Measurements from ENCODE around the gene NTN1.
"Not testable (repeated sequence)": the region's sequence is repeated elsewhere in the genome, so short reads cannot be mapped to it uniquely, and the experiment has no call there.

Gene NTN1

DNA sequence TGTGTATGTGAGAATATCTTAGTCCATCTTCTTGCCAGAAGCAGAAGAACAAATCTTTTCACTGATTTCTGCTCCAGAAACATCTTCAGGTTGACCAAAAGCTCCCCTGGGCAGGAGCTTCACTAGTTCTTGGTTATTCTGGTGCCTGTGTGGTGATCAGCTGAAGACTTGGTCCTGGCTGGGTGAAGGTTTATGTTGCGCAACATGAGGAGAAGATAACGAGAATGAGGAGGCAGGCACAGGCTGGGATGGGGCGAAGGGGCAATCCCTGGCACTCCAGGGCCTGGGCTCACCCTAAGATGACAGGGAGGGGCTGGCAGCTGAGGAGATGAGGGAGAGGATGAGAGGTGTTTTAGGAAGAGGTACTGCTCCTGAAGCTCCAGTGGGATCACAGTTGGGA lies 232.0 kb downstream of the NTN1 start:
- Histone ChIP-seq H3K4me1 (no peaks in the 10 kb centered on the region), H3K27me3 (no peaks in the 10 kb centered on the region), H3K36me3 (no peaks in the 10 kb centered on the region), H3K4me3 (ENCODE audit: low read depth, low read length) (no peak overlapping the region), H3K9me3 (no peaks in the 10 kb centered on the region)
- DNase-seq, result no peak
- TF ChIP-seq, protein P1, sequence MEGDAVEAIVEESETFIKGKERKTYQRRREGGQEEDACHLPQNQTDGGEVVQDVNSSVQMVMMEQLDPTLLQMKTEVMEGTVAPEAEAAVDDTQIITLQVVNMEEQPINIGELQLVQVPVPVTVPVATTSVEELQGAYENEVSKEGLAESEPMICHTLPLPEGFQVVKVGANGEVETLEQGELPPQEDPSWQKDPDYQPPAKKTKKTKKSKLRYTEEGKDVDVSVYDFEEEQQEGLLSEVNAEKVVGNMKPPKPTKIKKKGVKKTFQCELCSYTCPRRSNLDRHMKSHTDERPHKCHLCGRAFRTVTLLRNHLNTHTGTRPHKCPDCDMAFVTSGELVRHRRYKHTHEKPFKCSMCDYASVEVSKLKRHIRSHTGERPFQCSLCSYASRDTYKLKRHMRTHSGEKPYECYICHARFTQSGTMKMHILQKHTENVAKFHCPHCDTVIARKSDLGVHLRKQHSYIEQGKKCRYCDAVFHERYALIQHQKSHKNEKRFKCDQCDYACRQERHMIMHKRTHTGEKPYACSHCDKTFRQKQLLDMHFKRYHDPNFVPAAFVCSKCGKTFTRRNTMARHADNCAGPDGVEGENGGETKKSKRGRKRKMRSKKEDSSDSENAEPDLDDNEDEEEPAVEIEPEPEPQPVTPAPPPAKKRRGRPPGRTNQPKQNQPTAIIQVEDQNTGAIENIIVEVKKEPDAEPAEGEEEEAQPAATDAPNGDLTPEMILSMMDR (IDR thresholded peaks at IDR 0.05; ENCODE audit: low read depth, low read length), result no peak

DNA sequence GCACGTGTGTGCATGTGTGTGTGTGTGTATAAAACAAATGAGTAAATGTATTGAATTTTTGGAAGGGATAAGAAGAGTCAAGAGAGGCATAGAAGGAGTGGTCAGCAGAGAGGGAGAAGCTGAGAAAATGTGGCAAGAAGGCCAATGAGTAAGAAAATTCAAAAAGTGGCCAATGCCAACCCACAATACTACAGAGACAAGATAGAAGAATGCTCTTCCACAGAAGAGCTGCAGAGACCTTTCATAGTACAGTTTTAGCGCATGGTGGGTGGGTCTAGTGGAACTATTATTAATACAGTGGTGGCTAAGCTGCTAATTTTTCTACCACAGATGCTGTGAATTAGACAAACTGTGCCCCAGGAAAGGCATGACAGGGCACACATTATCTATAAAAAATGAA lies 233.5 kb downstream of the NTN1 start:
- no peak for DNase-seq
- H3K27me3 ChIP-seq, result no peaks in the 10 kb centered on the region
- H3K36me3 ChIP-seq, result no peaks in the 10 kb centered on the region
- no peaks in the 10 kb centered on the region for H3K4me1 ChIP-seq
- TF ChIP-seq, protein P1 (IDR thresholded peaks at IDR 0.05; ENCODE audit: low read depth, low read length), result no peak
- H3K4me3 ChIP-seq (ENCODE audit: low read depth, low read length), result no peak overlapping the region
- no peaks in the 10 kb centered on the region for H3K9me3 ChIP-seq

DNA sequence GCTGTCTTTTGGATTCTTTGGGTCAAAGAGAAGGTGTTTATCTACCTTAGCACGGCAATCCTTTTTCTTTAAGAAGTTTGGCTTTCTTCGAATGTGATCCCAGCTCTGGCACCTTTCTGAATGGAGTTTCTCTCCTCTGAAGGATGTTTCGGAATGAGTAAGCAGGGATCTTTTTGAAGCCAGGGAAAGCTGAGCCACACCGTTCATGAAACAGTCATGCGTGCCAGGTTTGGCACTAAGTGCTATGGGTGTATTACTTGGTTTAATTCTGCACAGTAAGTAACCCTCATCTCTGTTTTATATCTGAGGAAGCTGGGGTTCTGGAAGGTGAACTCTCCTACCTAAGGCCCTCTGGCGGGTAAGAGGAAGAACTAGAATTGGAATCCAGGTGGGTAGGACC lies 234.5 kb downstream of the NTN1 start:
- Histone ChIP-seq H3K4me1 (no peaks in the 10 kb centered on the region), H3K4me3 (ENCODE audit: low read depth, low read length) (no peak overlapping the region), H3K9me3 (no peaks in the 10 kb centered on the region), H3K36me3 (no peaks in the 10 kb centered on the region), H3K27me3 (no peaks in the 10 kb centered on the region)
- DNase-seq, result no peak
- TF ChIP-seq, protein P1 (IDR thresholded peaks at IDR 0.05; ENCODE audit: low read depth, low read length), result no peak

DNA sequence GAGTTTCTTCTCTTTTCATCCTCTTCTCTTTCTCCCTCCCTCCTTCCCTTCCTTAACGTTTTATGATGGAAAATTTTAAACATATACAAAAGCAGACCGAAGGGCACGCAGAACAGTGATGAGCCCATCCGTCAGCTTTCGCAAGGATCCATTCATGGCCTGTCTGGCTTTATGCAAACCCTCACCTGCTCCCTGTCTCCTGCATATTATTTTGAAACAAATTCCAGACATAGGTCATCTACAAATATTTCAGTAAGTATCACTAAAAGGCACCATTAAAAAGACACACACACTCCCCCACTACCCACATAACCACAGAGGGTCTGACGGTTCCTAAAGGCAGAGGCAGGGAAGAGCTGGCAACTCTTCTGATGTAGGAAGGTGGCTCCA lies 235.0 kb downstream of the NTN1 start:
- no peaks in the 10 kb centered on the region for H3K27me3 ChIP-seq
- H3K36me3 ChIP-seq, result no peaks in the 10 kb centered on the region
- DNase-seq, result no peak
- TF ChIP-seq, protein P1 (IDR thresholded peaks at IDR 0.05; ENCODE audit: low read depth, low read length), result no peak
- H3K4me3 ChIP-seq (ENCODE audit: low read depth, low read length), result no peak overlapping the region
- H3K9me3 ChIP-seq, result no peaks in the 10 kb centered on the region
- H3K4me1 ChIP-seq, result no peaks in the 10 kb centered on the region

DNA sequence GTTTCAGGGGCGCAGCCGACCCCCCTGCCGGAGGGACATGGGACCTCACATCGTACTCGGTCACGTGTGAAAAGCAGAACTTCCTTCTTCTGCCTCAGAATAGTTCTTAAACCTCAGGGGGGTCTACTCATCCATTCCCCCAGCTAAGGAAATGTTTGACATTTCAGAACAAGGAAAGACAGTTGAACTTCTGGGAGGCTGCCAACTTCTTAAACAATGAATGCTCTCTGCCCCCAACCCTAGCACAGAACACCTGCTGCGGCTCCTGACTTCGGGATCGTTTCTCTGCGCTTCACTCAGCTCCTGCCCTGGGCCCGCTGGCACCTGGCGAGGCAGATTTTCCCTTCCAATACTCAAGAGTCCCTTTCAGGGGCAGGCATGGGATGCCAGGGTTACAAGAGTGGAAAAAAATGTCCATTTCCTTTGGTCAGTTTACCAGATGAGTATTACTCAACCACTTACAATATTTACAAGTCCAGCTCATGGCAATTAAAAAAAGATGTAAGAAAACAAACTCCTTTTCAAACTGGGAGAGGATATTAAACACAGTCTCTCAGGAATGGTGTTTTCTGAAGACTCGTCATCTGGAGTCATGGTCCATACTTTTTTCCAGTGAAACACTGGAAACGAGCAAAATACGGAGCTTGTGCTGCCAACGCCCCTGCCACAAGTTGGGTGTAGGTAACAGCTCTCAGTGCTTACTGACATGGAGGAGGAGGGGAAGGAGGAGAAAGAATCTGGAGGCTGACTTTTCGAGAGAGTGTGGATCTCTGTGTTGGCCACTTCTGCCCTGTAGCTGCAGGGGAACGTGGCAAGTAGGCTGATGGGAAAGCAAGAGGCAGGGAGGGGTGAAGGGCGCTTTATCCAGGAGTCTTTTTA lies 235.7 kb downstream of the NTN1 start:
- TF ChIP-seq, protein P1 (IDR thresholded peaks at IDR 0.05; ENCODE audit: low read depth, low read length), result no peak

DNA sequence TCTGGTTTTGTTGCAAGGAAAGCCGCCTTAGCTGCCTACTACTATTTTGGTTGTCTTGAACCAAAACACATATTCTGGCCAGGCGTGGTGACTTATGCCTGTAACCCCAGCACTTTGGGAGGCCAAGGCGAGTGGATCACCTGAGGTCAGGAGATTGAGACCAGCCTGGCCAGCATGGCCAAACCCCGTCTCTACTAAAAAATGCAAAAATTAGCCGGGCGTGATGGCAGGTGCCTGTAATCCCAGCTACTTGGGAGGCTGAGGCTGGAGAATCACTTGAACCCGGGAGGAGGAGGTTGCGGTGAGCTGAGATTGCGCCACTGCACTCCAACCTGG lies 236.3 kb downstream of the NTN1 start:
- H3K27me3 ChIP-seq; H3K36me3 ChIP-seq; DNase-seq; H3K9me3 ChIP-seq; H3K4me1 ChIP-seq; H3K4me3 ChIP-seq (ENCODE audit: low read depth, low read length): not testable (repeated sequence)

More for the DNA sequence above, 235.7 kb downstream of the NTN1 start:
- DNase-seq, result no peak
- no peaks in the 10 kb centered on the region for H3K27me3 ChIP-seq
- H3K4me3 ChIP-seq (ENCODE audit: low read depth, low read length), result no peak overlapping the region
- H3K9me3 ChIP-seq, result no peaks in the 10 kb centered on the region
- H3K36me3 ChIP-seq, result no peaks in the 10 kb centered on the region
- no peaks in the 10 kb centered on the region for H3K4me1 ChIP-seq

Data from BE2C (cell line).